ENCODE data around the gene DEGS1.
A peak's percentile ranks its signal among the peaks of the same experiment; 100 is the strongest.
"Not testable (repeated sequence)": the region's sequence is repeated elsewhere in the genome, so short reads cannot be mapped to it uniquely, and the experiment has no call there.

DEGS1 gene

GRCh38 chr1:224205931-224206538 lies 23.0 kb downstream of the DEGS1 start:
- H2BK5ac ChIP-seq (ENCODE audit: low read length); H3K18ac ChIP-seq (ENCODE audit: low read length); H3K23ac ChIP-seq (ENCODE audit: low read length); DNase-seq; H3K4ac ChIP-seq (ENCODE audit: low read depth, low read length); H4K5ac ChIP-seq (ENCODE audit: low read length); H2BK120ac ChIP-seq (ENCODE audit: low read depth, low read length); H4K8ac ChIP-seq (ENCODE audit: low read depth, low read length); H3K56ac ChIP-seq (ENCODE audit: low read length); H3K36me3 ChIP-seq (ENCODE audit: control insufficient read depth, insufficient read depth, low read length); H3K27me3 ChIP-seq (ENCODE audit: insufficient read depth, low read length, poor library complexity); H3K9ac ChIP-seq (ENCODE audit: low read length); H2BK15ac ChIP-seq (replicated peaks; ENCODE audit: low read depth); H3K4me2 ChIP-seq (ENCODE audit: low read length); H2AK5ac ChIP-seq (ENCODE audit: low read length); H3K27ac ChIP-seq (ENCODE audit: low read depth, low read length); H3K79me1 ChIP-seq (ENCODE audit: low read length); H3K4me1 ChIP-seq (ENCODE audit: control insufficient read depth, low read depth, low read length); H3K79me2 ChIP-seq (ENCODE audit: control insufficient read depth, insufficient read depth, low read length); H3K4me3 ChIP-seq (ENCODE audit: low read length): not testable (repeated sequence)
- WGBS (ENCODE audit: extremely low coverage, insufficient coverage, low lambda C conversion rate): no CpG with 5 or more reads among the region's 10 CpGs

GRCh38 chr1:224211206-224211962 lies 28.3 kb downstream of the DEGS1 start:
- no peaks in the 10 kb centered on the region for H3K79me2 ChIP-seq (ENCODE audit: control insufficient read depth, insufficient read depth, low read length)
- no peak overlapping the region for H3K18ac ChIP-seq (ENCODE audit: low read length)
- H3K23ac ChIP-seq (ENCODE audit: low read length): no peak overlapping the region
- H3K27me3 ChIP-seq (ENCODE audit: insufficient read depth, low read length, poor library complexity): no peaks in the 10 kb centered on the region
- H2BK5ac ChIP-seq (ENCODE audit: low read length): no peak overlapping the region
- peaks cover 2% of the 10 kb centered on the region for H3K4me1 ChIP-seq (ENCODE audit: control insufficient read depth, low read depth, low read length)
- H3K4me3 ChIP-seq (ENCODE audit: low read length): no peak overlapping the region
- no peak overlapping the region for H4K8ac ChIP-seq (ENCODE audit: low read depth, low read length)
- DNase-seq: no peak
- H3K79me1 ChIP-seq (ENCODE audit: low read length): no peaks in the 10 kb centered on the region
- H2AK5ac ChIP-seq (ENCODE audit: low read length): no peak overlapping the region
- no peak overlapping the region for H2BK15ac ChIP-seq (replicated peaks; ENCODE audit: low read depth)
- H3K4me2 ChIP-seq (ENCODE audit: low read length): no peak overlapping the region
- WGBS (ENCODE audit: extremely low coverage, insufficient coverage, low lambda C conversion rate): no CpG with 5 or more reads among the region's 4 CpGs
- H2BK120ac ChIP-seq (ENCODE audit: low read depth, low read length): no peak overlapping the region
- H3K56ac ChIP-seq (ENCODE audit: low read length): no peak overlapping the region
- no peak overlapping the region for H3K9ac ChIP-seq (ENCODE audit: low read length)
- H3K4ac ChIP-seq (ENCODE audit: low read depth, low read length): no peak overlapping the region
- no peaks in the 10 kb centered on the region for H3K36me3 ChIP-seq (ENCODE audit: control insufficient read depth, insufficient read depth, low read length)
- H4K5ac ChIP-seq (ENCODE audit: low read length): no peak overlapping the region
- no peak overlapping the region for H3K27ac ChIP-seq (ENCODE audit: low read depth, low read length)

GRCh38 chr1:224212618-224213061 lies 29.6 kb downstream of the DEGS1 start:
- no peaks in the 10 kb centered on the region for H3K79me2 ChIP-seq (ENCODE audit: control insufficient read depth, insufficient read depth, low read length)
- H2AK5ac ChIP-seq (ENCODE audit: low read length): no peak overlapping the region
- H3K18ac ChIP-seq (ENCODE audit: low read length): no peak overlapping the region
- H4K5ac ChIP-seq (ENCODE audit: low read length): no peak overlapping the region
- no peaks in the 10 kb centered on the region for H3K27me3 ChIP-seq (ENCODE audit: insufficient read depth, low read length, poor library complexity)
- H3K4me2 ChIP-seq (ENCODE audit: low read length): no peak overlapping the region
- no peak overlapping the region for H3K4me3 ChIP-seq (ENCODE audit: low read length)
- H2BK15ac ChIP-seq (replicated peaks; ENCODE audit: low read depth): no peak overlapping the region
- peaks cover 2% of the 10 kb centered on the region for H3K4me1 ChIP-seq (ENCODE audit: control insufficient read depth, low read depth, low read length)
- H3K4ac ChIP-seq (ENCODE audit: low read depth, low read length): no peak overlapping the region
- H3K9ac ChIP-seq (ENCODE audit: low read length): no peak overlapping the region
- H2BK5ac ChIP-seq (ENCODE audit: low read length): no peak overlapping the region
- WGBS (ENCODE audit: extremely low coverage, insufficient coverage, low lambda C conversion rate): no CpG with 5 or more reads among the region's 13 CpGs
- no peak for DNase-seq
- peak overlapping the region; percentile 20 for H3K56ac ChIP-seq (ENCODE audit: low read length)
- H3K23ac ChIP-seq (ENCODE audit: low read length): no peak overlapping the region
- no peaks in the 10 kb centered on the region for H3K36me3 ChIP-seq (ENCODE audit: control insufficient read depth, insufficient read depth, low read length)
- no peak overlapping the region for H3K27ac ChIP-seq (ENCODE audit: low read depth, low read length)
- no peaks in the 10 kb centered on the region for H3K79me1 ChIP-seq (ENCODE audit: low read length)
- H4K8ac ChIP-seq (ENCODE audit: low read depth, low read length): no peak overlapping the region
- H2BK120ac ChIP-seq (ENCODE audit: low read depth, low read length): no peak overlapping the region

GRCh38 chr1:224213438-224214119 lies 30.5 kb downstream of the DEGS1 start:
- H3K4ac ChIP-seq (ENCODE audit: low read depth, low read length): no peak overlapping the region

GRCh38 chr1:224216382-224216781 lies 33.3 kb downstream of the DEGS1 start:
- H3K18ac ChIP-seq (ENCODE audit: low read length): no peak overlapping the region

More at GRCh38 chr1:224213438-224214119, 30.5 kb downstream of the DEGS1 start:
- Histone ChIP-seq H2BK5ac (ENCODE audit: low read length) (no peak overlapping the region), H3K18ac (ENCODE audit: low read length) (peak overlapping the region; percentile 25), H2BK120ac (ENCODE audit: low read depth, low read length) (peak overlapping the region; percentile 17), H3K4me2 (ENCODE audit: low read length) (no peak overlapping the region), H3K56ac (ENCODE audit: low read length) (peak overlapping the region; percentile 6), H3K23ac (ENCODE audit: low read length) (no peak overlapping the region), H2BK15ac (replicated peaks; ENCODE audit: low read depth) (no peak overlapping the region), H2AK5ac (ENCODE audit: low read length) (no peak overlapping the region), H3K79me1 (ENCODE audit: low read length) (no peaks in the 10 kb centered on the region), H3K27me3 (ENCODE audit: insufficient read depth, low read length, poor library complexity) (no peaks in the 10 kb centered on the region), H3K9ac (ENCODE audit: low read length) (no peak overlapping the region), H3K4me1 (ENCODE audit: control insufficient read depth, low read depth, low read length) (peaks cover 2% of the 10 kb centered on the region), H3K4me3 (ENCODE audit: low read length) (no peak overlapping the region), H4K5ac (ENCODE audit: low read length) (no peak overlapping the region), H4K8ac (ENCODE audit: low read depth, low read length) (no peak overlapping the region), H3K27ac (ENCODE audit: low read depth, low read length) (no peak overlapping the region), H3K36me3 (ENCODE audit: control insufficient read depth, insufficient read depth, low read length) (no peaks in the 10 kb centered on the region), H3K79me2 (ENCODE audit: control insufficient read depth, insufficient read depth, low read length) (no peaks in the 10 kb centered on the region)
- WGBS (ENCODE audit: extremely low coverage, insufficient coverage, low lambda C conversion rate): no CpG with 5 or more reads among the region's 4 CpGs
- peak; percentile 88 for DNase-seq

More at GRCh38 chr1:224216382-224216781, 33.3 kb downstream of the DEGS1 start:
- no peak overlapping the region for H3K4ac ChIP-seq (ENCODE audit: low read depth, low read length)
- DNase-seq: no peak
- H3K9ac ChIP-seq (ENCODE audit: low read length): no peak overlapping the region
- no peak overlapping the region for H3K23ac ChIP-seq (ENCODE audit: low read length)
- no peak overlapping the region for H3K4me2 ChIP-seq (ENCODE audit: low read length)
- H2AK5ac ChIP-seq (ENCODE audit: low read length): no peak overlapping the region
- no peak overlapping the region for H3K56ac ChIP-seq (ENCODE audit: low read length)
- H3K27ac ChIP-seq (ENCODE audit: low read depth, low read length): no peak overlapping the region
- no peak overlapping the region for H4K8ac ChIP-seq (ENCODE audit: low read depth, low read length)
- WGBS (ENCODE audit: extremely low coverage, insufficient coverage, low lambda C conversion rate): no CpG with 5 or more reads among the region's 8 CpGs
- no peaks in the 10 kb centered on the region for H3K79me2 ChIP-seq (ENCODE audit: control insufficient read depth, insufficient read depth, low read length)
- no peaks in the 10 kb centered on the region for H3K79me1 ChIP-seq (ENCODE audit: low read length)
- H2BK120ac ChIP-seq (ENCODE audit: low read depth, low read length): no peak overlapping the region
- H2BK5ac ChIP-seq (ENCODE audit: low read length): no peak overlapping the region
- no peak overlapping the region for H3K4me3 ChIP-seq (ENCODE audit: low read length)
- H4K5ac ChIP-seq (ENCODE audit: low read length): no peak overlapping the region
- no peaks in the 10 kb centered on the region for H3K27me3 ChIP-seq (ENCODE audit: insufficient read depth, low read length, poor library complexity)
- no peak overlapping the region for H2BK15ac ChIP-seq (replicated peaks; ENCODE audit: low read depth)
- no peaks in the 10 kb centered on the region for H3K36me3 ChIP-seq (ENCODE audit: control insufficient read depth, insufficient read depth, low read length)
- peaks cover 2% of the 10 kb centered on the region for H3K4me1 ChIP-seq (ENCODE audit: control insufficient read depth, low read depth, low read length)
